NCI-H1930 (cell line): ENCODE measurements around the gene PFKP.
"Not testable (repeated sequence)": the region's sequence is repeated elsewhere in the genome, so short reads cannot be mapped to it uniquely, and the experiment has no call there.

ENCODE experiments used
- DNase-seq, 2 experiments: peaks; one replicate each; lab custom pipeline; 2025; lab: John Stamatoyannopoulos, UW

PFKP gene

GRCh38 chr10:3159152-3159551 is 91.8 kb downstream of the PFKP start:
- DNase-seq = no peak

GRCh38 chr10:3162533-3162932 is 95.2 kb downstream of the PFKP start:
- DNase-seq = no peak

GRCh38 chr10:3163879-3164278 is 96.5 kb downstream of the PFKP start:
- DNase-seq = no peak

- DNase-seq = no peak
Measured at GRCh38 chr10:3165196-3165595, 97.8 kb downstream of the PFKP start.

GRCh38 chr10:3166496-3167290 is 99.3 kb downstream of the PFKP start:
- DNase-seq = no peak

GRCh38 chr10:3167611-3168330 is 100.4 kb downstream of the PFKP start:
- DNase-seq = no peak

GRCh38 chr10:3169271-3169670 is 101.9 kb downstream of the PFKP start:
- no peak for DNase-seq

- DNase-seq = no peak
Measured at GRCh38 chr10:3169673-3170072, 102.3 kb downstream of the PFKP start.

- DNase-seq = not testable (repeated sequence)
Measured at GRCh38 chr10:3171488-3171887, 104.1 kb downstream of the PFKP start.

GRCh38 chr10:3172081-3172445 is 104.7 kb downstream of the PFKP start:
- no peak for DNase-seq

- peak; percentile 67 to 81 for DNase-seq
Measured at GRCh38 chr10:3172446-3173170, 105.3 kb downstream of the PFKP start, which contains the start of gene PITRM1. TSS of gene PITRM1 (minus strand) at chr10:3172782. CDS start at chr10:3172772, 10 bp downstream.

- DNase-seq = peak in 1 of 2 experiments; percentile 70
Measured at GRCh38 chr10:3173171-3173878, 106.0 kb downstream of the PFKP start.

GRCh38 chr10:3178042-3178441 is 110.7 kb downstream of the PFKP start:
- no peak for DNase-seq

- DNase-seq = no peak
Measured at GRCh38 chr10:3179174-3179573, 111.8 kb downstream of the PFKP start.

GRCh38 chr10:3180355-3181025 is 113.1 kb downstream of the PFKP start:
- DNase-seq = no peak

- DNase-seq = no peak
Measured at GRCh38 chr10:3185386-3185785, 118.0 kb downstream of the PFKP start.

- DNase-seq = no peak
Measured at GRCh38 chr10:3186368-3186767, 119.0 kb downstream of the PFKP start.
